Bronchial epithelial cell (primary cell): ENCODE data around the gene BAAT. TPM values are rescaled to one million over a fixed set of nuclear protein-coding genes. Genes with fewer than 3 reads are reported as not detected.

Experiments
- DNase-seq: peaks from one replicate; pipeline ENCODE4 v3.0.0-alpha.2; 2010; ENCODE audit warnings: low read depth
- FAIRE-seq: peaks from 2 replicates; lab custom pipeline; 2011; peaks lifted over from hg19 to GRCh38; lab: Jason Lieb, UNC
- H3K27me3 ChIP-seq: 2 replicates; pipeline ENCODE4 v1.5.1; 2011; ENCODE audit warnings: low read length; ENCODE audit not compliant: control insufficient read depth, insufficient read depth
- H3K36me3 ChIP-seq: 2 replicates; pipeline ENCODE4 v1.5.1; 2011; ENCODE audit warnings: low read length; ENCODE audit not compliant: control insufficient read depth, insufficient read depth
- H3K4me3 ChIP-seq: 2 replicates; pipeline ENCODE4 v1.5.1; 2011; ENCODE audit warnings: mild to moderate bottlenecking, low read depth, low read length, control low read depth
- total RNA-seq: library from RNA; depleted of rRNA; stranded (reverse); fragments of >200 nt; gene quantifications from 2 replicates; pipeline ENCODE4 v1.2.1, GENCODE V29; 2014
- TF ChIP-seq, protein P1 (sequence below): IDR thresholded peaks from 2 replicates; pipeline ENCODE4 v1.5.1; 2011; ENCODE audit warnings: mild to moderate bottlenecking, moderate library complexity, low read length, control low read depth, inconsistent platforms; ENCODE audit not compliant: insufficient read depth, severe bottlenecking

Gene BAAT
- total RNA-seq, 1 donor from 2014 or later: 0.26 TPM

- no peak for FAIRE-seq
- H3K36me3 ChIP-seq: no peaks in the 10 kb centered on the region
- no peaks in the 10 kb centered on the region for H3K27me3 ChIP-seq
- peak; percentile 61 for DNase-seq
- TF ChIP-seq, protein P1, sequence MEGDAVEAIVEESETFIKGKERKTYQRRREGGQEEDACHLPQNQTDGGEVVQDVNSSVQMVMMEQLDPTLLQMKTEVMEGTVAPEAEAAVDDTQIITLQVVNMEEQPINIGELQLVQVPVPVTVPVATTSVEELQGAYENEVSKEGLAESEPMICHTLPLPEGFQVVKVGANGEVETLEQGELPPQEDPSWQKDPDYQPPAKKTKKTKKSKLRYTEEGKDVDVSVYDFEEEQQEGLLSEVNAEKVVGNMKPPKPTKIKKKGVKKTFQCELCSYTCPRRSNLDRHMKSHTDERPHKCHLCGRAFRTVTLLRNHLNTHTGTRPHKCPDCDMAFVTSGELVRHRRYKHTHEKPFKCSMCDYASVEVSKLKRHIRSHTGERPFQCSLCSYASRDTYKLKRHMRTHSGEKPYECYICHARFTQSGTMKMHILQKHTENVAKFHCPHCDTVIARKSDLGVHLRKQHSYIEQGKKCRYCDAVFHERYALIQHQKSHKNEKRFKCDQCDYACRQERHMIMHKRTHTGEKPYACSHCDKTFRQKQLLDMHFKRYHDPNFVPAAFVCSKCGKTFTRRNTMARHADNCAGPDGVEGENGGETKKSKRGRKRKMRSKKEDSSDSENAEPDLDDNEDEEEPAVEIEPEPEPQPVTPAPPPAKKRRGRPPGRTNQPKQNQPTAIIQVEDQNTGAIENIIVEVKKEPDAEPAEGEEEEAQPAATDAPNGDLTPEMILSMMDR: no peak
- no peak overlapping the region for H3K4me3 ChIP-seq
These were observed 15.5 kb downstream of the BAAT start for GRCh38 chr9:101369286-101369685.

DNA sequence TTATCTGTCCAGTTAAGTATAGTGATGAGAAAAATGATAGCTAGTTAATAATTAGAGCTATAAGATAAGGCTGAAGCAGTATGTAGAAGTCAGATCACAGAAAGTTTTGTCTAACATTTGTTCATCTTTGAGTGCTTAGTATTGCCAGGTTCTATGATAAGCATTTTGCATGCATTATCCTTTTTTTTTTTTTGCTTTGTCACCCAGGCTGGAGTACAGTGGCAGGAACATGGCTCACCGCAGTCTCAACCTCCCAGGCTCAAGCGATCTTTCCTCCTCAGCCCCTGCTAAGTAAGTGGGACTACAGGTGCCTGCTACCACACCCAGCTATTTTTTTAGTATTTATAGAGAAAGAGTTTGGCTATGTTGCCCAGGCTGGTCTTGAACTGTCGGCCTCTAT is 17.5 kb downstream of the BAAT start:
- H3K4me3 ChIP-seq: no peak overlapping the region
- TF ChIP-seq, protein P1: no peak
- H3K27me3 ChIP-seq: no peaks in the 10 kb centered on the region
- H3K36me3 ChIP-seq: no peaks in the 10 kb centered on the region
- DNase-seq (no peak), FAIRE-seq (no peak)

DNA sequence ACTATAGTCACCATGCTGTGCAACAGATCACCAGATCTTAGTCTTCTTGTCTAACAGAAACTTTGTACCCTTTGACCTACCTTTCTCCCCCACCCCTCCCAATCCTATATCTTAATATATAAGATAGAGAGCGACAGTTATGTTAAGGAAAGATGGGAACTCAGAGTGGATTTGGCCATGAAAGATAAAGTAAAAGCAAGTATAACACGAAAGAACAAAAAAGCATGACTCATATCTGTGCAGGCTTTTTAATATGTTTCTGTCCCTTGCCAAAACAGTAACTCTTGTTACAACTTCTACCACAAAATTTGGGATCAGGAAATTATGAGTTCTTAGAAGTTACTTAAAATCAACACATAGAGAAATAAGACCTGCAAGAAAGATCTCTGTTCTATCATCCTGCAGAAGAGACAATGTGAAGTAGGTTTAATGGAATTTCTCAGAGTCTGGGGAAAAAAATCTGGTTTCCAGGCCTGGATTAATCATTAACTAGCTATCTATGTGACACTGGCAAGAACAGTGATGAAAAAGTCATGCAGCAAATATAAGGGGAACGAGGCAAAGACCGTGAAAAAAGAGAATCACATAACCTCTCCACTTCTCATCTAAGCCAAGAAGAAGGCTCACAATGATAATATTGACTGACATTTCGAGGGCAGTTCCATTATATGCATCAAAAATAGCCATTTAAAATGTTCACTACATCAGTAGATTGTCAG is 18.6 kb downstream of the BAAT start:
- Histone ChIP-seq H3K36me3 (no peaks in the 10 kb centered on the region), H3K4me3 (no peak overlapping the region), H3K27me3 (no peaks in the 10 kb centered on the region)
- TF ChIP-seq, protein P1: no peak
- DNase-seq: peak; percentile 13
- no peak for FAIRE-seq

GRCh38 chr9:101365181-101365580 is 19.6 kb downstream of the BAAT start:
- no peaks in the 10 kb centered on the region for H3K27me3 ChIP-seq
- TF ChIP-seq, protein P1: no peak
- FAIRE-seq (no peak), DNase-seq (peak; percentile 16)
- H3K36me3 ChIP-seq: no peaks in the 10 kb centered on the region
- H3K4me3 ChIP-seq: no peak overlapping the region

GRCh38 chr9:101362450-101362849 is 22.4 kb downstream of the BAAT start:
- H3K4me3 ChIP-seq: no peak overlapping the region
- no peaks in the 10 kb centered on the region for H3K27me3 ChIP-seq
- TF ChIP-seq, protein P1: no peak
- DNase-seq (no peak), FAIRE-seq (peak; percentile 18)
- H3K36me3 ChIP-seq: no peaks in the 10 kb centered on the region

GRCh38 chr9:101360647-101361046 is 24.2 kb downstream of the BAAT start:
- Histone ChIP-seq H3K4me3 (no peak overlapping the region), H3K36me3 (no peaks in the 10 kb centered on the region), H3K27me3 (no peaks in the 10 kb centered on the region)
- DNase-seq: no peak
- TF ChIP-seq, protein P1: no peak
- FAIRE-seq: no peak
